ENCODE results near the gene TMEM109.

The TMEM109 gene

GRCh38 chr11:60941371-60942119 is 27.6 kb downstream of the TMEM109 start:
- no peak for DNase-seq (ENCODE audit: low read depth in 2 of 2)

- DNase-seq (ENCODE audit: low read depth in 2 of 2) = no peak
Measured at GRCh38 chr11:60942219-60942618, 28.3 kb downstream of the TMEM109 start.

- DNase-seq (ENCODE audit: low read depth in 2 of 2) = no peak
Measured at GRCh38 chr11:60942970-60943565, 29.1 kb downstream of the TMEM109 start.

- DNase-seq (ENCODE audit: low read depth in 2 of 2) = no peak
Measured at GRCh38 chr11:60944490-60945294, 30.7 kb downstream of the TMEM109 start.

GRCh38 chr11:60945295-60945667 is 31.3 kb downstream of the TMEM109 start:
- no peak for DNase-seq (ENCODE audit: low read depth in 2 of 2)

GRCh38 chr11:60946601-60947264 is 32.8 kb downstream of the TMEM109 start:
- no peak for DNase-seq (ENCODE audit: low read depth in 2 of 2)

GRCh38 chr11:60947700-60948099 is 33.7 kb downstream of the TMEM109 start:
- no peak for DNase-seq (ENCODE audit: low read depth in 2 of 2)

GRCh38 chr11:60948250-60948649 is 34.3 kb downstream of the TMEM109 start:
- DNase-seq (ENCODE audit: low read depth in 2 of 2) = no peak

- no peak for DNase-seq (ENCODE audit: low read depth in 2 of 2)
Measured at GRCh38 chr11:60950024-60950423, 36.1 kb downstream of the TMEM109 start.

- DNase-seq (ENCODE audit: low read depth in 2 of 2) = no peak
Measured at GRCh38 chr11:60950933-60951605, 37.1 kb downstream of the TMEM109 start.

GRCh38 chr11:60951606-60951903 is 37.6 kb downstream of the TMEM109 start:
- DNase-seq (ENCODE audit: low read depth in 2 of 2) = no peak

GRCh38 chr11:60951904-60952741 is 38.2 kb downstream of the TMEM109 start, which contains the start of gene SLC15A3:
TSS of gene SLC15A3 (minus strand) at chr11:60952176. CDS start at chr11:60951551, 625 bp downstream.
- DNase-seq (ENCODE audit: low read depth in 2 of 2) = no peak

GRCh38 chr11:60952742-60953170 is 38.8 kb downstream of the TMEM109 start:
- DNase-seq (ENCODE audit: low read depth in 2 of 2) = no peak

GRCh38 chr11:60953781-60954180 is 39.8 kb downstream of the TMEM109 start:
- DNase-seq (ENCODE audit: low read depth in 2 of 2) = no peak

GRCh38 chr11:60954421-60954820 is 40.5 kb downstream of the TMEM109 start:
- DNase-seq (ENCODE audit: low read depth in 2 of 2) = no peak

GRCh38 chr11:60955571-60955970 is 41.6 kb downstream of the TMEM109 start:
- no peak for DNase-seq (ENCODE audit: low read depth in 2 of 2)

GRCh38 chr11:60957188-60957587 is 43.2 kb downstream of the TMEM109 start:
- DNase-seq (ENCODE audit: low read depth in 2 of 2) = no peak

GRCh38 chr11:60959431-60959830 is 45.5 kb downstream of the TMEM109 start:
- DNase-seq (ENCODE audit: low read depth in 2 of 2) = no peak

GRCh38 chr11:60960405-60960804 is 46.4 kb downstream of the TMEM109 start:
- DNase-seq (ENCODE audit: low read depth in 2 of 2) = no peak

GRCh38 chr11:60964801-60965200 is 50.8 kb downstream of the TMEM109 start:
- DNase-seq (ENCODE audit: low read depth in 2 of 2) = no peak

GRCh38 chr11:60966890-60967289 is 52.9 kb downstream of the TMEM109 start:
- DNase-seq (ENCODE audit: low read depth in 2 of 2) = no peak
